ENCODE data around the gene ANTKMT.

- TF ChIP-seq POLR2A (IDR thresholded peaks at IDR 0.05) = no peak
- no peak for TF ChIP-seq POLR2AphosphoS5 (IDR thresholded peaks at IDR 0.05)
Observed at GRCh38 chr16:707062-707538, 13.8 kb upstream of the ANTKMT start.
